Activated effector memory CD4-positive, alpha-beta T cell treated with Interleukin-2 at 50 U/mL for 16 hours (primary cell): ENCODE data around the gene SIT1.

Experiments
- DNase-seq: peaks from one replicate; pipeline ENCODE4 v3.0.0-alpha.2; 2020

The SIT1 gene, protein sequence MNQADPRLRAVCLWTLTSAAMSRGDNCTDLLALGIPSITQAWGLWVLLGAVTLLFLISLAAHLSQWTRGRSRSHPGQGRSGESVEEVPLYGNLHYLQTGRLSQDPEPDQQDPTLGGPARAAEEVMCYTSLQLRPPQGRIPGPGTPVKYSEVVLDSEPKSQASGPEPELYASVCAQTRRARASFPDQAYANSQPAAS

DNA sequence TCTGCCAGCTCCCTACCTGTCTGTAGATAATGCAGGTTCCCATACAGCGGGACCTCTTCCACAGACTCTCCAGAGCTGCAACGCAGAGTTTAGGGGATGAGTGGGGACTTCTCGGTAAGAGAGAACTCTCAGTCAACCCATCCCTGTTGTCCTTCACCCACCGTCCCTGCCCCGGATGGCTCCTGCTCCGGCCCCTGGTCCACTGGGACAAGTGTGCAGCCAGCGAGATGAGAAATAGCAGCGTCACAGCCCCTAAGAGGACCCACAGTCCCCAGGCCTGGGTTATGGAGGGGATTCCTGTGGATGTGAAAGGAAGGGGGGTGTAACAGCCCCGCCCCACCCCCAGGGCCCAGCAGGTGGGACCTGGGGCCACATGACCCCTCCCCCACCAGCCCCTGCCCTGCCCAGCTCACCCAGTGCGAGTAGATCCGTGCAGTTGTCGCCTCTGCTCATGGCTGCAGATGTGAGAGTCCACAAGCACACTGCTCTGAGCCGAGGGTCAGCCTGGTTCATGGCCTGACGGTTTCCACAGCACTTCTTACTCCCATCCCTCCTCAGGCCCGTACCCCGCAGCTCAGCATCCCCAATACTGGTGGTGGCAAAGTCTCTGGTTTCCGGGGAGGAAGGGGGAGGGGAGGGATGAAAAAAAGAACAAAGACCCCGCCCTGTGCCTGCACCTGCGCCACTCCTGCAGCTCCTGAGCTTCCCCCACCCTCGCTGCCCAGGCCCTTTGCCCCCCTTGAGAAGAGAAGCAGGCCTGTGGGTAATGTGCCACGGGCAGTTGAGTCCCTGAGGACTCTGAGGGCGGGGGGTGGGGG lies at the start of gene SIT1:
SIT1 (minus strand) TSS at position 591 of the 818 bp plus-strand sequence; CDS start at position 513, 78 bp downstream.
- DNase-seq = peak; percentile 35

- DNase-seq = no peak
Measured at GRCh38 chr9:35700031-35700430, 49.3 kb upstream of the SIT1 start.

- DNase-seq = no peak
Measured at GRCh38 chr9:35698231-35698630, 47.5 kb upstream of the SIT1 start.

GRCh38 chr9:35697486-35697885 lies 46.8 kb upstream of the SIT1 start:
- DNase-seq = no peak

- DNase-seq = peak; percentile 39
Measured at GRCh38 chr9:35696520-35697215, 45.9 kb upstream of the SIT1 start.

DNA sequence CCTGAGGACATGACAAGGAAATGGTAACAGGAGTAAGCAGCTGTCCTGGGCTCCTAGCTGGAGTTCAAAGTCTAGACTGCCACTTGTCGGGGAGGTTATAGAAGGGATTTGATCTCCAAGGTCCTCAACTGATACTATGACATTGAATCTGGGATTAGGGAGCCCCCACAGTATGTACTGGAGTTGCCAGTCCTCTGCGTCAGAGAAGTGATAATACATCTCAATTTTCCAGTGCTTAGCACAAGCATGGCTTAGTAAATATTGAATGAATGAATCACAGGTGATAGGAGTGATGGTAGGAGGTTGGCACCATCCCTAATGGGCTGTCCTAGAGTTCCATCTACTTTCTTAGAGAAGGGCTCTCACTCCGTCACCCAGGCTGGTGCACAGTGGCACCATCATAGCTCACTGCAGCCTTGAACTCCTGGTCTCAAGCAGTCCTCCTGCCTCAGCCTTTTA lies 45.2 kb upstream of the SIT1 start:
- no peak for DNase-seq

- DNase-seq = no peak
Measured at GRCh38 chr9:35691757-35692301, 41.1 kb upstream of the SIT1 start.

DNA sequence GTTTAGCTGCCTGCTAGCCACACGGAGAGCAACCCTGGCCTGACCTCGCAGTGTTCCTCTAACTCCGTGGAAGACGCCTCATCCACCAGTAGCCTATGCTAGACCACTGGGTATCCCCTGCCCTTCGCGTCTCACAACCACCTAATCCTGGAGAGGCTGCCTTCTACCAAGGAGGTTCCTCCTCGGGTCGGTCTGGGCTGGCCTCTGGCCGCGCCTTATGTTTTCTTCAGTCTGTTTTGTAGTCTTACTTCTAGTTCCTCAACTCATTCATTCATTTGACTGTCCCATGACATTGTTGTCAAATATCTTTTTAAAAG lies 40.6 kb upstream of the SIT1 start:
- DNase-seq = no peak

- peak; percentile 9 for DNase-seq
Measured at GRCh38 chr9:35690614-35691333, 40.0 kb upstream of the SIT1 start.

DNA sequence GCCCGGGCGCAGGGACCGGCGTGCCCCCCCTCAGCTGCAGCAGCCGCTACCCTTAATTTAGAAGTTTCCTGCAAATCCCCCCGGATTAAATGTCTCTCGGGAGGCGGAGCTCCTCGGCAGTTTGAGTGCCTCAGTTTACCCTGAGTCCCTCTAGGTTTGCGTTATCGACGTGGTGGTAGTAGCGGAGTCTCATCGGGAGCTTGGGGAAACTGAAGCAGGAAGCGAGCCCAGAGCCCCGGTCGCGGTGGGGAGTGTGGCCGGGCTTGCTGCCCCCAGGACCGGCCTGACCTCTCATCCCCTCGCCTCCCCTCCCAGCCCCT lies 39.5 kb upstream of the SIT1 start:
- no peak for DNase-seq

GRCh38 chr9:35689542-35690293 lies 39.0 kb upstream of the SIT1 start, which contains the start of gene TPM2:
Gene TPM2, minus strand, starts transcription at chr9:35689925. Its CDS starts 108 bp downstream, at chr9:35689817.
- no peak for DNase-seq

DNA sequence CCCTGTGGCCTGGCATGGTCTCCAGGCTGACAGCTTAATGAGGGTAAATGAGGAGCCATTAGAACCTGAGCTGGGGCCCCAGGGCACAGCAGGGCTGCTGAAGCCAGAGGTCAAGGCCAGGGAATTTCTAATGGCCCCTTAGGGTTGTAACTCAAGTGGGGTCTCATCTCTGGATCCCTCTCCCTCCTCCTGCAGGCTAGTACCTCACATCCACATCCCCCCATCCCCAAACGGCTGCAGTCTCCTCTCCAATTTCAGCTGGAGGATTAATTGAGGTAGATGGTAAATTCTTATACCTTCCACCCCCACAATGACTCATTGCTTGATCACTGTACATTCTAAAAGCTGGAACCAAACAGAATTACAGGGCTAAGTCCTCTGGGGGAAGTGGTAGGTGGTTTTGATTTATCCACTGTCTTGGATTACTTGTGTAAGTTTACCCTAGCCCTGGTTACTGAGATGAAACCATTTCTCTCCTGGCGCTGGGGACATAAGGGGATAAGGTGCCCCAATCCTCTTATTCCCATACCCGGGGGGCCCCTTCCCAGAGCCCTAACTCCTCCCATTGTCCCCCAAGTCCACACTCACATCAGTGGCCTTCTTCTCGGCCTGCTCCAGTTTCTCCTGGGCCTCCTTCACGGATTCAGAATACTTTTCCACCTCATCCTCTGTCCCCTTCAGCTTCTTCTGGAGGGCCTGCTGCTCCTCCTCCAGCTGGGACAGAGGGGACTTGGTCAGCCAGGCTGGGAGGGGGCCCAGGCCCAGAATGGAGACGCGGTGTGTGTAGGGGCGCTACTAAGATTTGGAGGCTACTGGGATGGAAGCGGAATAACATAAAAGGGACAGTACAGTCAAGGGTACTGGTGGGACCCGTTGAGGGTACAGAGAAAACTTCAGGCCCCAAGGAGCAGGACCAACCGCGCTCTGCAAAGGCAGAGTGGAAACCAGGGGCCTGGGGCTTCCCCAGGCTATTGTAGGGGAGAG lies 38.1 kb upstream of the SIT1 start:
- DNase-seq = no peak

- no peak for DNase-seq
Measured at GRCh38 chr9:35687972-35688557, 37.3 kb upstream of the SIT1 start.

DNA sequence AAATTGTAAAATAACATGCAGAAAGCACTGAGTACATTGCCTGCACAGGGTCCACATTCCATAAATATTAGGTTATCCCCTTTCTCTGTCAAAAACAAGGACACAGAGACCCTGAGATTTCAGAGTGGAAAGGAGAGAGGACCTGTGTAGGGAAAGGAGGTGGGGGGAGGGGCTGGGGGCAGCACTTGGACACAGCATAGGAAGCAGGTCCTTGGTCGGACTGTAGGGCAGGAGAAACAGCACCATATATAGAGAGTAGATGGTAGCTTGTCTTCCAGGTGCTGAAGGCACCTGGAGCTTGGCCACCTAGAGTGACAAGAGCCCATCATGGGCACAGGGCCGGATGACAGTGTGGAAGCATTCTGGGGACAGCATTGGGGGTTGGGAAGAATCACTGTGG lies 36.6 kb upstream of the SIT1 start:
- no peak for DNase-seq

DNA sequence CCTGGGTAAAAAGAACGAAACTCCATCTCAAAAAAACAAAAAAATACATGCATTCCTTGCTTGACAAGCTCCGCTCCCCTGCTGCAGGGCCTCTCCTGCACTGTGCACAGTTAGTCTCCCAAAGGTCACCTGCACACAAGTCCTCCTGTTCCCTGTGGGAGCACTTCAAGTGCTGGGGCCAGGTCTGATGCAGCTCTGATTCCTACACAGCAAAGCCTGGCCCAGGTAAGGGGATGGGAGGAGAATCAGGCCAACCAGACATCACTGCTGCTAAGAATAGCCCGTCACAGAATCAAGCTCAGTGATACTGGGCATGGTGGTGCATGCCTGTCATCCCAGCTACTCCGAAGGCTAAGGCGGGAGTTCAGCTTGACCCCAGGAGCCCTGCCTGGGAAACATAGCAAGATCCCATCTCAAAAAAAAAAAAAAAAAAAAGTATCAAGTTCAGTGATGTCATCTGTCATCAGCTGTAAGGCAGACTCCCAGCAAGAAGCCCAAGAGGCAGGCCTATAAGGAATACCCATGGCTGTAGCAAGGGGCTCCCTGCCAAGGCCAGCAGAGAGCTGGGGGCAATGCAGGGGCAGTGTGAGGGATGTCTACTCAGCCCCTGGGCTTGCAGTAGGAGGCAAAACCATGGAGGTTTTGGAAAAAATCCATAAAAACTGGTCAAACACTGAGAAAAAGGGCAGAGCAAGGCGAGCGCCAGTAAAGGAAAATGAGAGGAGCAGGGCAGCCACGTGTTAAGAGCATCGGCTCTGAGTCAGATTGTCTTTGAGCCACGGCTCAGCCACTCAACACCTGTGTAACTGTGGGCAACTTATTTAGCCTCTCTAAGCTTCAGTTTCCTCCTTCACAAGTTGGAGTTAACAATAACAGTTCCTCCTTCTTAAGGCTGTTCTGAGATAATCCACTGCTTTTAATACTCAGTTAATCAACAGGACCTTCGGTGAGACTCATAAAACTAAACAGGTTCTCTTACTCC lies 35.8 kb upstream of the SIT1 start:
- no peak for DNase-seq

- DNase-seq = no peak
Measured at GRCh38 chr9:35685506-35685905, 34.8 kb upstream of the SIT1 start.

DNA sequence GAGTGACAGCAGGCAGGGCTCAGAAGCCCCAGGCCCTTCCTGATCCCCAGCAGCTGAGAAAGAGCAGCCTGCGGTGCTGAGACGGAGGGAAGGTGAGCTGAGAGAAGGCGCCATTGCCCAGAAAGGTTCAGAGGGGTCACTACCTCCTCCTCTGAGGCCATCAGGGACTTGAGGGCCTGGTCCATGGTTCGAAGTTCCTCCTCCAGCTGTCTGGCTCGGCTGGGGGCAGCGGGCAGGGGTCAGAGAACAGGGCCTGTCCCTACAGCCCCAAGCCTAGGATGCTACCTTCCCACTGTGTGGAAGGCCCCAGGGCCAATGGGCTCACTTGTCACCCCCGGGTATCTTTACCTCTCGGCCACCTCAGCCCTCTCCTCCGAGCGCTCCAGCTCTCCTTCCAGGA lies 34.2 kb upstream of the SIT1 start:
- no peak for DNase-seq

GRCh38 chr9:35683323-35683722 lies 32.6 kb upstream of the SIT1 start:
- DNase-seq = no peak
